GM23248 (cell line): ENCODE data around the gene STON2. TPM values are rescaled to one million over a fixed set of nuclear protein-coding genes. Genes with fewer than 3 reads are reported as not detected.
A peak's percentile ranks its signal among the peaks of the same experiment; 100 is the strongest.

Experiments
- DNase-seq: peaks from one replicate; pipeline ENCODE4 v3.0.0-alpha.2; 2015
- H2AFZ ChIP-seq: fragments of 200-600 bp; sonication (generic); 2 replicates; pipeline ENCODE4 v1.6.1; 2016; ENCODE audit warnings: antibody characterized with exemption
- H3F3A ChIP-seq: fragments of 200-600 bp; sonication (generic); 2 replicates; pipeline ENCODE4 v1.6.1; 2016; ENCODE audit warnings: mild to moderate bottlenecking, antibody characterized with exemption, mixed run types; ENCODE audit not compliant: insufficient read depth
- H3K27ac ChIP-seq: fragments of 200-600 bp; sonication (generic); 2 replicates; pipeline ENCODE4 v1.5.1; 2016; ENCODE audit warnings: mild to moderate bottlenecking
- H3K27me3 ChIP-seq: fragments of 200-600 bp; sonication (generic); replicated peaks from 2 replicates; pipeline ENCODE4 v1.6.1; 2016; ENCODE audit warnings: mild to moderate bottlenecking; ENCODE audit not compliant: insufficient read depth
- H3K36me3 ChIP-seq: fragments of 200-600 bp; sonication (generic); 2 replicates; pipeline ENCODE4 v1.6.1; 2016; ENCODE audit warnings: low read depth, mild to moderate bottlenecking
- H3K4me1 ChIP-seq: fragments of 200-600 bp; sonication (generic); 2 replicates; pipeline ENCODE4 v1.6.1; 2016; ENCODE audit warnings: mild to moderate bottlenecking; ENCODE audit not compliant: insufficient read depth
- H3K4me2 ChIP-seq: fragments of 200-600 bp; sonication (generic); one replicate; pipeline ENCODE4 v1.6.1; 2016; ENCODE audit warnings: mild to moderate bottlenecking; ENCODE audit not compliant: unreplicated experiment
- H3K4me3 ChIP-seq: fragments of 200-600 bp; sonication (generic); 2 replicates; pipeline ENCODE4 v1.5.1; 2016; ENCODE audit warnings: mild to moderate bottlenecking
- H3K79me2 ChIP-seq: fragments of 200-600 bp; sonication (generic); 2 replicates; pipeline ENCODE4 v1.6.1; 2016; ENCODE audit warnings: mild to moderate bottlenecking; ENCODE audit not compliant: insufficient read depth
- H3K9ac ChIP-seq: fragments of 200-600 bp; sonication (generic); 2 replicates; pipeline ENCODE4 v1.6.1; 2016; ENCODE audit warnings: mild to moderate bottlenecking
- H3K9me2 ChIP-seq: fragments of 200-600 bp; sonication (generic); 2 replicates; pipeline ENCODE4 v1.6.1; 2016; ENCODE audit warnings: mixed run types, mild to moderate bottlenecking, moderate library complexity; ENCODE audit not compliant: insufficient read depth
- H3K9me3 ChIP-seq: fragments of 200-600 bp; sonication (generic); one replicate; pipeline ENCODE4 v1.6.1; 2017; ENCODE audit warnings: low read depth
- H4K20me1 ChIP-seq: fragments of 200-600 bp; sonication (generic); 2 replicates; pipeline ENCODE4 v1.6.0; 2016; ENCODE audit not compliant: insufficient read depth
- EZH2 ChIP-seq: fragments of 200-600 bp; sonication (generic); IDR thresholded peaks from 2 replicates; pipeline ENCODE4 v1.6.1; 2018; ENCODE audit warnings: antibody characterized with exemption, mild to moderate bottlenecking; ENCODE audit not compliant: insufficient read depth, poor library complexity, severe bottlenecking
- EZH2phosphoT487 ChIP-seq: fragments of 200-600 bp; sonication (generic); IDR thresholded peaks from 2 replicates; pipeline ENCODE4 v1.6.1; 2018; ENCODE audit warnings: antibody characterized with exemption, moderate library complexity, mild to moderate bottlenecking, low read depth; ENCODE audit not compliant: insufficient read depth
- WGBS, 2 experiments: methylation state at CpG; one replicate each; pipeline ENCODE4 v1.1.6; 2015 to 2017; ENCODE audit warnings: low lambda C conversion rate in 2 of 2, low coverage in 1 of 2; ENCODE audit errors: missing lambda C conversion rate in 2 of 2; 5-methylcytosine and 5-hydroxymethylcytosine counted together
- in situ Hi-C: fragments of 300-500 bp; cut with MboI; formaldehyde crosslinking; loops from 2 replicates; pipeline ENCODE4 v1.15.0; 2020
- polyA plus RNA-seq: library from polyadenylated mRNA; unstranded; fragments of >200 nt; fragmentation: Nextera tagmentation; extraction: Ambion mirVana; gene quantifications from 2 replicates; pipeline ENCODE4 v1.2.1, GENCODE V29; 2016
- total RNA-seq: library from RNA; depleted of rRNA; stranded (reverse); fragments of >200 nt; shearing (Covaris generic); gene quantifications from 2 replicates; pipeline ENCODE4 v1.2.3, GENCODE V29; 2014

The STON2 gene
- total and polyA plus RNA-seq, 2 experiments from 2014 or later, result 0.14 TPM; not detected in 1

DNA sequence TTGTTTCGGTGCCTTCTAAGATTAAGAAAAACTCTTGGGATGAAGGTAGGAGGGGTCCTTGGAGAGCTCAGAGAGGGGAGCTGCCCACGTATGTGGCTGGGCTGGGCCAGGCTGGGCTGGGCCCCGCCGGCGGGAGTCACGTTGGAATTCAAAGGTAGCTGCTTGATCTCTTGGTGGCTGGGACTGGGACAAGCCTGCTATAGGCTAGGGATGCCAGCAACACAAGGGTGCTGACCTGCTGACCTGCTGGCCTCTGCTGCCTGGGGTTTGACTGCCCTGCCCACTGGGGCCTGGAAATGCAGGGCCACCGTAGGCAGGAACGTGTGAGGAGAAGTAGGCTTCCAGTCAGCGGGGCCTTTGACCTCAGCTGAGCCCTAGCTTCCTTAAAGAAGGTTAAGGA, 126.6 kb downstream of the STON2 start:
- in situ Hi-C loops, result loop anchor here (5.0 kb wide), 1 partner anchor 179 kb away; no protein-coding TSS in a partner anchor
- no peak overlapping the region for H3K4me2 ChIP-seq
- no peak overlapping the region for H3K9ac ChIP-seq
- H3K4me3 ChIP-seq, result no peak overlapping the region
- WGBS, 2 experiments, result 78 to 85% methylated on average over 9 of the region's 9 CpGs
- TF ChIP-seq EZH2 (no peak), EZH2phosphoT487 (no peak)
- no peaks in the 10 kb centered on the region for H3K9me2 ChIP-seq
- H3K36me3 ChIP-seq, result no peaks in the 10 kb centered on the region
- no peaks in the 10 kb centered on the region for H3K79me2 ChIP-seq
- no peaks in the 10 kb centered on the region for H3K9me3 ChIP-seq
- no peaks in the 10 kb centered on the region for H3K4me1 ChIP-seq
- DNase-seq, result no peak
- no peak overlapping the region for H2AFZ ChIP-seq
- no peaks in the 10 kb centered on the region for H4K20me1 ChIP-seq
- H3F3A ChIP-seq, result no peaks in the 10 kb centered on the region
- H3K27ac ChIP-seq, result no peak overlapping the region
- peaks cover 23% of the 10 kb centered on the region for H3K27me3 ChIP-seq

DNA sequence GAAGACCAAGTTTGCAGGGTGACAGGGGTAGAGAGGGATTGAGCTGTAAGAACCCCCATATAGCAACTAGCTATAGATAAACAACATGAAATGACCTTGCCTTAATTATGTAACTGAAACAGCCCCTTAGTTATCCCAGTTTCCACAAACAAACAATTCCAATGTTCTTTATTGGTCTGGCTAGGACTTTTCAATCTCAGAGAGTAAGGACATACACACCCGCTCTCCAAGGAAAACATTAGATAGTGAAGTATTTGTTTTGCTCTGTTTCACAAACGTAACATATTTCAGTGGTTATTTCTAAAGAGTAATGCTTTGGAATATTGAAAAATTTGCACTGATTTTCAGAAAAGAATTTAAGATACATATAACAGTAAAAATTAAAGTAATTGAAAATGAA, 127.8 kb downstream of the STON2 start:
- Histone ChIP-seq H3K27ac (no peak overlapping the region), H3K27me3 (peaks cover 35% of the 10 kb centered on the region), H3K9me2 (no peaks in the 10 kb centered on the region), H2AFZ (no peak overlapping the region), H3K4me2 (no peak overlapping the region), H3K4me3 (no peak overlapping the region), H3K9me3 (no peaks in the 10 kb centered on the region), H3K9ac (no peak overlapping the region), H3K4me1 (no peaks in the 10 kb centered on the region), H3F3A (no peaks in the 10 kb centered on the region), H3K79me2 (no peaks in the 10 kb centered on the region), H4K20me1 (no peaks in the 10 kb centered on the region), H3K36me3 (no peaks in the 10 kb centered on the region)
- TF ChIP-seq EZH2phosphoT487, result no peak
- no peak for TF ChIP-seq EZH2
- in situ Hi-C loops, result loop anchor here (5.0 kb wide), 1 partner anchor 180 kb away; no protein-coding TSS in a partner anchor
- WGBS, 2 experiments, result 69 to 74% methylated on average over 2 of the region's 2 CpGs
- no peak for DNase-seq

GRCh38 chr14:81269979-81270375, 130.1 kb downstream of the STON2 start:
- WGBS, 2 experiments, result 8 to 18% methylated on average over 3 of the region's 3 CpGs
- no peaks in the 10 kb centered on the region for H4K20me1 ChIP-seq
- no peak overlapping the region for H3K4me2 ChIP-seq
- H3K9ac ChIP-seq, result no peak overlapping the region
- no peaks in the 10 kb centered on the region for H3K9me2 ChIP-seq
- no peaks in the 10 kb centered on the region for H3K9me3 ChIP-seq
- no peak overlapping the region for H2AFZ ChIP-seq
- H3K79me2 ChIP-seq, result no peaks in the 10 kb centered on the region
- peaks cover 49% of the 10 kb centered on the region for H3K27me3 ChIP-seq
- no peak for TF ChIP-seq EZH2
- TF ChIP-seq EZH2phosphoT487, result no peak
- DNase-seq, result no peak
- H3K36me3 ChIP-seq, result no peaks in the 10 kb centered on the region
- no peak overlapping the region for H3K4me3 ChIP-seq
- in situ Hi-C loops, result loop anchor here (5.0 kb wide), 1 partner anchor 182 kb away; no protein-coding TSS in a partner anchor
- no peak overlapping the region for H3K27ac ChIP-seq
- H3F3A ChIP-seq, result no peaks in the 10 kb centered on the region
- no peaks in the 10 kb centered on the region for H3K4me1 ChIP-seq

- H3F3A ChIP-seq, result no peaks in the 10 kb centered on the region
- H3K79me2 ChIP-seq, result no peaks in the 10 kb centered on the region
- no peaks in the 10 kb centered on the region for H3K4me1 ChIP-seq
- peaks cover 46% of the 10 kb centered on the region for H3K27me3 ChIP-seq
- no peak for TF ChIP-seq EZH2phosphoT487
- no peak for TF ChIP-seq EZH2
- H3K9ac ChIP-seq, result no peak overlapping the region
- no peaks in the 10 kb centered on the region for H3K9me2 ChIP-seq
- in situ Hi-C loops, result no loop called here
- 29 to 31% methylated on average over 7 of the region's 7 CpGs for WGBS, 2 experiments
- H4K20me1 ChIP-seq, result no peaks in the 10 kb centered on the region
- no peaks in the 10 kb centered on the region for H3K36me3 ChIP-seq
- no peak overlapping the region for H3K4me2 ChIP-seq
- no peak overlapping the region for H3K4me3 ChIP-seq
- no peaks in the 10 kb centered on the region for H3K9me3 ChIP-seq
- DNase-seq, result peak; percentile 75
- no peak overlapping the region for H2AFZ ChIP-seq
- no peak overlapping the region for H3K27ac ChIP-seq
Measured at GRCh38 chr14:81269100-81269978, 130.8 kb downstream of the STON2 start.
